WI38 (cell line): Measurements from ENCODE around the gene TSPAN1.

Experiments
- H3K4me3 ChIP-seq: 2 replicates; pipeline ENCODE4 v1.5.1; 2011; ENCODE audit warnings: low read depth, mild to moderate bottlenecking, control low read depth, low read length
- CTCF ChIP-seq: IDR thresholded peaks from 2 replicates; pipeline ENCODE4 v1.5.1; 2012; ENCODE audit warnings: low read depth, mild to moderate bottlenecking, control low read depth, low read length

Gene TSPAN1

GRCh38 chr1:46197560-46197963 is 22.7 kb downstream of the TSPAN1 start:
- H3K4me3 ChIP-seq: peak overlapping the region; percentile 88
- no peak for TF ChIP-seq CTCF

GRCh38 chr1:46197964-46198811 is 23.3 kb downstream of the TSPAN1 start, which contains the start of gene POMGNT1:
POMGNT1 (minus strand) TSS chr1:46198434; CDS start chr1:46197821, 613 bp downstream.
- TF ChIP-seq CTCF: no peak

GRCh38 chr1:46199233-46199749 is 24.4 kb downstream of the TSPAN1 start:
- TF ChIP-seq CTCF: no peak

More at GRCh38 chr1:46197964-46198811, 23.3 kb downstream of the TSPAN1 start, which contains the start of gene POMGNT1:
- H3K4me3 ChIP-seq: peak within 1 kb of the TSS; percentile 88

GRCh38 chr1:46203738-46204405 is 29.0 kb downstream of the TSPAN1 start:
- TF ChIP-seq CTCF: no peak
- H3K4me3 ChIP-seq: peak overlapping the region; percentile 82

More at GRCh38 chr1:46199233-46199749, 24.4 kb downstream of the TSPAN1 start:
- no peak overlapping the region; the same call in 1 of the 2 replicates for H3K4me3 ChIP-seq

- H3K4me3 ChIP-seq: no peak overlapping the region
- TF ChIP-seq CTCF: no peak
These were observed 29.5 kb downstream of the TSPAN1 start for GRCh38 chr1:46204406-46204742.

GRCh38 chr1:46205141-46205540 is 30.3 kb downstream of the TSPAN1 start:
- TF ChIP-seq CTCF: no peak
- no peak overlapping the region for H3K4me3 ChIP-seq

GRCh38 chr1:46205791-46206190 is 30.9 kb downstream of the TSPAN1 start:
- TF ChIP-seq CTCF: no peak
- H3K4me3 ChIP-seq: no peak overlapping the region
